HL-60 (cell line): Measurements from ENCODE around the gene TULP4.

Source experiments
- DNase-seq, 2 experiments: peaks; one replicate each; pipeline ENCODE4 v3.0.0-alpha.2; 2010 to 2020; ENCODE audit warnings: low read depth in 1 of 2, low spot score in 1 of 2
- H3K27ac ChIP-seq: fragments of 250-450 bp; sonication (Bioruptor Pico); replicated peaks from 2 replicates; pipeline ENCODE4 v1.5.1; 2020; ENCODE audit warnings: mild to moderate bottlenecking, moderate library complexity
- H3K27me3 ChIP-seq: fragments of 250-450 bp; sonication (Bioruptor Pico); 2 replicates; pipeline ENCODE4 v1.5.1; 2021; ENCODE audit warnings: mild to moderate bottlenecking, moderate library complexity; ENCODE audit not compliant: insufficient read depth, poor library complexity, severe bottlenecking
- H3K4me3 ChIP-seq: replicated peaks from 2 replicates; pipeline ENCODE4 v1.5.1; 2011; ENCODE audit warnings: mild to moderate bottlenecking, control low read depth, low read length; ENCODE audit not compliant: insufficient read depth
- CTCF ChIP-seq: IDR thresholded peaks from one replicate; pipeline ENCODE4 v1.5.1; 2011; ENCODE audit warnings: low read length, control low read depth, inconsistent platforms; ENCODE audit not compliant: insufficient read depth
- GABPA ChIP-seq: IDR thresholded peaks from 2 replicates; pipeline ENCODE4 v1.6.1; 2012; ENCODE audit warnings: low read depth
- POLR2AphosphoS5 ChIP-seq: IDR thresholded peaks from 2 replicates; pipeline ENCODE4 v1.6.1; 2012; ENCODE audit warnings: low read depth
- REST ChIP-seq: IDR thresholded peaks from 2 replicates; pipeline ENCODE4 v1.6.1; 2012; ENCODE audit warnings: low read depth; ENCODE audit not compliant: insufficient replicate concordance
- SPI1 ChIP-seq: IDR thresholded peaks from 2 replicates; pipeline ENCODE4 v1.6.1; 2012; ENCODE audit warnings: low read depth, mild to moderate bottlenecking, borderline replicate concordance

Gene TULP4

GRCh38 chr6:158544428-158544827, 232.2 kb downstream of the TULP4 start:
- no peak for TF ChIP-seq REST
- no peak for TF ChIP-seq SPI1
- no peak for TF ChIP-seq CTCF
- no peak for TF ChIP-seq GABPA
- TF ChIP-seq POLR2AphosphoS5: no peak
- H3K27me3 ChIP-seq: peaks cover 2% of the 10 kb centered on the region
- DNase-seq: no peak
- no peak overlapping the region for H3K4me3 ChIP-seq
- H3K27ac ChIP-seq: no peak overlapping the region

- Histone ChIP-seq H3K27me3 (peaks cover 2% of the 10 kb centered on the region), H3K4me3 (no peak overlapping the region), H3K27ac (no peak overlapping the region)
- TF ChIP-seq CTCF: no peak
- DNase-seq: no peak
Measured at GRCh38 chr6:158545043-158545966, 233.0 kb downstream of the TULP4 start.

- H3K27ac ChIP-seq: no peak overlapping the region
- TF ChIP-seq POLR2AphosphoS5 (no peak), REST (no peak), SPI1 (no peak), GABPA (no peak), CTCF (no peak)
- no peak overlapping the region for H3K4me3 ChIP-seq
- no peak for DNase-seq
- no peaks in the 10 kb centered on the region for H3K27me3 ChIP-seq
Measured at GRCh38 chr6:158548418-158549161, 236.3 kb downstream of the TULP4 start.
